ENCODE results near the gene IQSEC2. TPM values are rescaled to one million over a fixed set of nuclear protein-coding genes. Genes with fewer than 3 reads are reported as not detected.
A peak's percentile ranks its signal among the peaks of the same experiment; 100 is the strongest.

The IQSEC2 gene
- 10 to 100 TPM; 12.2 to 14.8 (median 14.0) TPM for total RNA-seq

DNA sequence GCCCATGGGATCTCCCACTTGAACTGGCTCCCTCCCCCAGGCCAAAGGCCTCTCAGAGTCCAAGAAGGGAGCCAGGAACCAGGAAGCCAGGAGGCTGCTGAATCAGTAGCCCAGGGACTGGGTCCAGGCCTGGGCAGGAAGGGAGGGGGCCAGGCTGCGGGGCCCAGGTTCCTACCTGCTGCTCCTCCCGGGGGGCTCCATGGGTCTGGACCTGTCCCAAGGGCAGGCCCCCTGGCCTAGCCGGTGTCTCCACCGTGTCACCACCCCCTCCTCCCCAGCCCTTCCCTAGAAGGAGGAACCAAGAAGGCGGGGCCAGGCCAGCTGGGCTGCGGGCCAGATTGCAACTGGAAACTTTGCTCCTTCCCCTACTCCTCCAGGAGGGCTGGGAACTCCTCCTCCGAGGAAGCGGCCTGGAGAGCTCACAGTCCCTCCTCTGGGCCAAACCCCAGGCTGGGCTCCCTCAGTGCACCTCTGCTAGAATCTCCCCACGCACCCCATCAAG, at the start of gene IQSEC2:
Gene IQSEC2 (minus strand): TSS at position 264 of the 502 bp plus-strand sequence.
- ATAC-seq (ENCODE audit: low FRiP score) = peak; percentile 72
- TF ChIP-seq, protein P1, sequence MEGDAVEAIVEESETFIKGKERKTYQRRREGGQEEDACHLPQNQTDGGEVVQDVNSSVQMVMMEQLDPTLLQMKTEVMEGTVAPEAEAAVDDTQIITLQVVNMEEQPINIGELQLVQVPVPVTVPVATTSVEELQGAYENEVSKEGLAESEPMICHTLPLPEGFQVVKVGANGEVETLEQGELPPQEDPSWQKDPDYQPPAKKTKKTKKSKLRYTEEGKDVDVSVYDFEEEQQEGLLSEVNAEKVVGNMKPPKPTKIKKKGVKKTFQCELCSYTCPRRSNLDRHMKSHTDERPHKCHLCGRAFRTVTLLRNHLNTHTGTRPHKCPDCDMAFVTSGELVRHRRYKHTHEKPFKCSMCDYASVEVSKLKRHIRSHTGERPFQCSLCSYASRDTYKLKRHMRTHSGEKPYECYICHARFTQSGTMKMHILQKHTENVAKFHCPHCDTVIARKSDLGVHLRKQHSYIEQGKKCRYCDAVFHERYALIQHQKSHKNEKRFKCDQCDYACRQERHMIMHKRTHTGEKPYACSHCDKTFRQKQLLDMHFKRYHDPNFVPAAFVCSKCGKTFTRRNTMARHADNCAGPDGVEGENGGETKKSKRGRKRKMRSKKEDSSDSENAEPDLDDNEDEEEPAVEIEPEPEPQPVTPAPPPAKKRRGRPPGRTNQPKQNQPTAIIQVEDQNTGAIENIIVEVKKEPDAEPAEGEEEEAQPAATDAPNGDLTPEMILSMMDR (IDR thresholded peaks at IDR 0.05) = no peak
- DNase-seq (ENCODE audit: low spot score) = peak; percentile 39

DNA sequence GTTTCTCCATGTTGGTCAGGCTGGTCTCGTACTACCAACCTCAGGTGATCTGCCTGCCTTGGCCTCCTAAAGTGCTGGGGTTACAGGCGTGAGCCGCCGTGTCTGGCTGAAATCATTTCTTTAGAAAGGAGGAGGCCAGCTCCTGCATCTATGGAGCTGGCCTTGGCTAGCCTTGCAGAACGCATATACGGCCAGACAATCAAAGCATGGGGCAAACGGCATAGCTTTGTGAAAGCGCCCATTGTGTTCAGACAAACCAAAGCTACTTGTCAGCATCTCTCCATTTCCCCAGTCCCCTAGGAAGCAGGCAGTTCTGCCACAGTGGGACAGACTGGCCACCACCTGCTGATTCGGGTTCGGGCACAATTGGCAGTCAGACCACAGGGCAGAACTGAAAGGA, 48.9 kb upstream of the IQSEC2 start:
- DNase-seq (ENCODE audit: low spot score) (no peak), ATAC-seq (ENCODE audit: low FRiP score) (no peak)
- TF ChIP-seq, protein P1 (IDR thresholded peaks at IDR 0.05) = no peak

DNA sequence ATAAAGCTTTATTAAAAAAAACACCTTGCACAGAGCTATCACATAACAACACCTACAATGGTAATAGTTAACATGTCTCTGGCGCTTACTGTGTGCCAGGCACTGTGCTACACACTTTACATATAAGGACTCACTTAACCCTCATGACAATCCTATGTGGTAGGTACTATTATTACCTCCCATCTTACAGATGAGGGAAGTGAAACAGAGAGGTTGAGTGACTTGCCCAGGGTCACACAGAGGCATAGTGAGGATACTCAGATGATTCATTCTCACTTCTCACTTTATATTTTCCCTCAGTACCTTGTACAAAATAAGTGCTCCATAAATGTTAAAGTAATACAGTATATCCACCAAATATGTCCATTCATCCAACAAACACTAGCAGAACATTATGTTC, 43.4 kb upstream of the IQSEC2 start:
- TF ChIP-seq, protein P1 (IDR thresholded peaks at IDR 0.05) = no peak
- no peak for DNase-seq (ENCODE audit: low spot score)
- no peak for ATAC-seq (ENCODE audit: low FRiP score)

DNA sequence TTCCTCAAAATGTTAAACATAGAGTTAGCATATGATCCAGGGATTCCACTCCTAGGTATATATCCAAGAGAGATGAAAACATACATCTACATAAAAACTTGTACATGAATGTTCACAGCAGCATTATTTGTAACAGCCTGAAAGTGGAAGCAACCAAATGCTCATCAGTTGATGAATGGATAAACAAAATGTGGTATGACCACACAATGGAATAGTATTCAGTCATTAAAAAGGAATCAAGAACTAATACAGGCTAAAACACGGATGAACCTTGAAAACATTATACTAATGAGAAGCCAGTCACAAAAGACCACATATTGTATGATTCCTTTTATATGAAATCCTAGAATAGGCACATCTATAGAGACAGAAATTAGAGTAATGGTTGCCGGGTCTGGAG, 42.7 kb upstream of the IQSEC2 start:
- TF ChIP-seq, protein P1 (IDR thresholded peaks at IDR 0.05) = no peak
- ATAC-seq (ENCODE audit: low FRiP score) (no peak), DNase-seq (ENCODE audit: low spot score) (no peak)

DNA sequence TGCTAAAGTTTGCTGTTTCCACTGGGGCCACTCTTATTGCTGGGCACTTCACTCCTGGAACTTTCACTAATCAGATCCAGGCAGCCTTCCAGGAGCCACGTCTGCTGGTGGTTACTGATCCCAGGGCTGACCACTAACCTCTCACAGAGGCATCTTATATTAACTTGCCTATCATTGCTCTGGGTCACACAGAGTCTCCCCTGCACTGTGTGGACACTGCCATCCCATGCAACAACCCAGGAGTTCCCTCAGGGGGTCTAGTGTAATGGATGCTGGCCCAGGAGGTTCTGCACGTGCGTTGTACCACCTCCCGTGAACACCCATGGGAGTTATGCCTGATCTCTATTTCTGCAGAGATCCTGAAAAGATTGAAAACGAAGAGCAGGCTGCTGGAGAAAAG, 41.8 kb upstream of the IQSEC2 start:
- ATAC-seq (ENCODE audit: low FRiP score) = no peak
- TF ChIP-seq, protein P1 (IDR thresholded peaks at IDR 0.05) = no peak
- no peak for DNase-seq (ENCODE audit: low spot score)

DNA sequence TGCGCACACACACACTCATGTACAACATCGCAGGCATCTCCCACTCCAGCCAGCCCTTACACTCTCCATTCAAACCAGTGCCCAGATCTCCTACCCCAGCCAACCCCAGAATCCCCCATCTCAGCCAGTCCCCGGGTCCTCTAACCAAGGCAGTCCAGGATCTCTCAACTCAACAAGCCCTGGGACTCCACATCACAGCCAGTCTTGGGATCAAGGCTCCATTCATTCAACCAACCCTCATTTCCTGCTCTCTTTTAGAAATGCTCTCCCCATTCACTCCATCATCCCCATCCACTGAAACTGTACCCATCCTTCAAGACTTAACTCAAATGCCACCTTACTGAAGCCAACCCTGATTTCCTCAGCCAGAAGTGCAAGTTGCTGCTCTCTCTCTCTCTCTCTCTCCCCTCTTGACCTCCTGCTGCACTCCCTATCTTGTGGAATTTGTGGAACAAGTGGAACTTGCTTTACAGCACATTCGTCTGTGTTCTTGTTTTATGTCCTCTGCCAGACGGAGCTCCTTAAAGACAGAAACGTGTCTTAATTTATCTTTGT, 40.6 kb upstream of the IQSEC2 start:
- peak; percentile 28 for ATAC-seq (ENCODE audit: low FRiP score)
- DNase-seq (ENCODE audit: low spot score) = no peak

More for the DNA sequence above, 40.6 kb upstream of the IQSEC2 start:
- TF ChIP-seq, protein P1 (IDR thresholded peaks at IDR 0.05) = no peak

Data from omental fat pad (tissue), 4 donors.